H1 (cell line): ENCODE results near the gene FBXO30. TPM values are rescaled to one million over a fixed set of nuclear protein-coding genes. Genes with fewer than 3 reads are reported as not detected.

Experiments
- CTCF ChIA-PET: fragments of 300-600 bp; sonication (Branson Sonifier 250); formaldehyde crosslinking; loops from one replicate; lab custom pipeline; 2021; ENCODE audit not compliant: partially characterized antibody; lab: Charles Lee
- POLR2A ChIA-PET: fragments of 300-600 bp; sonication (Branson Sonifier 250); formaldehyde crosslinking; loops from one replicate; lab custom pipeline; 2021; ENCODE audit warnings: inconsistent platforms; ENCODE audit not compliant: partially characterized antibody; lab: Charles Lee
- DNase-seq, 2 experiments: peaks; one replicate each; pipeline versions ENCODE4 v3.0.0 to v3.0.0-alpha.2; 2010 to 2022; ENCODE audit warnings: low spot score in 2 of 2, low read depth in 1 of 2, mixed read lengths in 1 of 2
- FAIRE-seq: peaks from 2 replicates; lab custom pipeline; 2011; peaks lifted over from hg19 to GRCh38; lab: Jason Lieb, UNC
- H2AFZ ChIP-seq: 2 replicates; pipeline ENCODE4 v1.8.1; 2012; ENCODE audit warnings: low read length, inconsistent platforms
- H2AK5ac ChIP-seq: 2 replicates; pipeline ENCODE4 v1.6.1; 2013; ENCODE audit warnings: low read depth, low read length
- H2BK120ac ChIP-seq: replicated peaks from 2 replicates; pipeline ENCODE3; 2013; ENCODE audit warnings: low read depth, low read length, inconsistent platforms
- H2BK12ac ChIP-seq: 2 replicates; pipeline ENCODE4 v1.6.1; 2013; ENCODE audit warnings: low read depth, low read length
- H2BK15ac ChIP-seq: 2 replicates; pipeline ENCODE4 v1.6.1; 2013; ENCODE audit warnings: low read length
- H2BK20ac ChIP-seq: 2 replicates; pipeline ENCODE4 v1.6.1; 2013; ENCODE audit warnings: low read length
- H2BK5ac ChIP-seq: 2 replicates; pipeline ENCODE4 v1.6.1; 2013; ENCODE audit warnings: low read depth, low read length
- H3K14ac ChIP-seq: 2 replicates; pipeline ENCODE4 v1.6.1; 2013; ENCODE audit warnings: inconsistent platforms; ENCODE audit not compliant: insufficient read length
- H3K18ac ChIP-seq: 2 replicates; pipeline ENCODE4 v1.6.1; 2013; ENCODE audit warnings: low read length; ENCODE audit errors: extremely low read depth
- H3K23ac ChIP-seq: 2 replicates; pipeline ENCODE4 v1.6.1; 2013; ENCODE audit warnings: inconsistent platforms; ENCODE audit not compliant: insufficient read length
- H3K23me2 ChIP-seq: 2 replicates; pipeline ENCODE4 v1.6.1; 2013; ENCODE audit warnings: low read depth, low read length
- H3K27ac ChIP-seq: 2 replicates; pipeline ENCODE4 v1.6.1; 2011; ENCODE audit warnings: low read depth, low read length, inconsistent platforms
- H3K27me3 ChIP-seq, 4 experiments: replicated peaks in 1 of 4; 1 replicate in 1 of 4; 2 replicates in 3 of 4; pipeline versions ENCODE4 v1.6.1 to v1.8.1; 2011 to 2013; ENCODE audit warnings: low read length in 3 of 4, mild to moderate bottlenecking in 3 of 4, inconsistent platforms in 2 of 4, mixed read lengths in 2 of 4, moderate library complexity in 1 of 4; ENCODE audit not compliant: control insufficient read depth in 3 of 4, insufficient read depth in 3 of 4; ENCODE audit errors: extremely low read depth in 1 of 4
- H3K36me3 ChIP-seq, 4 experiments: 2 replicates each; pipeline versions ENCODE4 v1.6.1 to v1.8.1; 2011 to 2013; ENCODE audit warnings: mild to moderate bottlenecking in 4 of 4, low read length in 3 of 4, moderate library complexity in 2 of 4, control low read depth in 1 of 4, inconsistent platforms in 1 of 4; ENCODE audit not compliant: insufficient read depth in 4 of 4, control insufficient read depth in 2 of 4
- H3K4ac ChIP-seq: replicated peaks from 2 replicates; pipeline ENCODE3; 2013; ENCODE audit warnings: low read length, low read depth, mixed read lengths, inconsistent platforms; ENCODE audit not compliant: insufficient read length
- H3K4me1 ChIP-seq, 4 experiments: replicated peaks in 1 of 4; 1 replicate in 1 of 4; 2 replicates in 3 of 4; pipeline versions ENCODE4 v1.6.1 to v1.8.1; 2011 to 2013; ENCODE audit warnings: low read length in 3 of 4, inconsistent platforms in 2 of 4, mixed read lengths in 1 of 4; ENCODE audit not compliant: insufficient read depth in 4 of 4, control insufficient read depth in 3 of 4
- H3K4me2 ChIP-seq, 2 experiments: 2 replicates each; pipeline versions ENCODE4 v1.6.1 to v1.8.1; 2011 to 2013; ENCODE audit warnings: low read depth in 2 of 2, low read length in 2 of 2, control low read depth in 1 of 2, inconsistent platforms in 1 of 2, mild to moderate bottlenecking in 1 of 2; ENCODE audit not compliant: insufficient read depth in 1 of 2
- H3K4me3 ChIP-seq, 4 experiments: fragments of 200-600, 300-600 bp in 1 of 4; sonication (generic), shearing (Covaris generic), sonication (Bioruptor Twin) in 1 of 4; 2 replicates each; pipeline versions ENCODE4 v1.5.1 to v1.8.1; 2011 to 2016; ENCODE audit warnings: low read length in 4 of 4, low read depth in 3 of 4, control low read depth in 2 of 4, inconsistent platforms in 2 of 4, mild to moderate bottlenecking in 2 of 4, mixed read lengths in 1 of 4, moderate library complexity in 1 of 4; ENCODE audit not compliant: insufficient read depth in 2 of 4; ENCODE audit errors: extremely low read depth in 1 of 4
- H3K56ac ChIP-seq: replicated peaks from 2 replicates; pipeline ENCODE3; 2013; ENCODE audit warnings: low read depth, mild to moderate bottlenecking, mixed read lengths, low read length, inconsistent platforms; ENCODE audit not compliant: insufficient read length
- H3K79me1 ChIP-seq: 2 replicates; pipeline ENCODE4 v1.6.1; 2013; ENCODE audit warnings: low read depth, low read length, control low read depth
- H3K79me2 ChIP-seq, 2 experiments: 2 replicates each; pipeline versions ENCODE4 v1.6.1 to v1.8.1; 2012 to 2013; ENCODE audit warnings: low read length in 2 of 2, mild to moderate bottlenecking in 2 of 2, inconsistent platforms in 1 of 2; ENCODE audit not compliant: insufficient read depth in 2 of 2, control insufficient read depth in 1 of 2
- H3K9ac ChIP-seq, 4 experiments: replicated peaks in 1 of 4; 1 replicate in 1 of 4; 2 replicates in 3 of 4; pipeline versions ENCODE4 v1.6.1 to v1.8.1; 2011 to 2013; ENCODE audit warnings: low read depth in 3 of 4, low read length in 3 of 4, control low read depth in 2 of 4, mild to moderate bottlenecking in 2 of 4, moderate library complexity in 2 of 4, inconsistent platforms in 1 of 4; ENCODE audit errors: extremely low read depth in 1 of 4
- H3K9me3 ChIP-seq, 2 experiments: 2 replicates each; pipeline versions ENCODE4 v1.6.1 to v1.8.1; 2012 to 2013; ENCODE audit warnings: mild to moderate bottlenecking in 2 of 2, moderate library complexity in 2 of 2, control low read depth in 1 of 2, inconsistent platforms in 1 of 2, low read depth in 1 of 2, low read length in 1 of 2, mixed read lengths in 1 of 2; ENCODE audit not compliant: insufficient read depth in 2 of 2
- H4K20me1 ChIP-seq, 2 experiments: replicated peaks in 1 of 2; 2 replicates each; pipeline versions ENCODE3 to v1.8.1; 2011 to 2013; ENCODE audit warnings: inconsistent platforms in 2 of 2, low read length in 2 of 2, mild to moderate bottlenecking in 1 of 2; ENCODE audit not compliant: insufficient read depth in 2 of 2, control insufficient read depth in 1 of 2
- H4K5ac ChIP-seq: 2 replicates; pipeline ENCODE4 v1.6.1; 2013; ENCODE audit warnings: low read length, low read depth, mixed read lengths, inconsistent platforms; ENCODE audit not compliant: insufficient read length
- H4K8ac ChIP-seq: 2 replicates; pipeline ENCODE4 v1.8.0; 2013; ENCODE audit warnings: mild to moderate bottlenecking, moderate library complexity, low read length, inconsistent platforms; ENCODE audit not compliant: insufficient read depth; ENCODE audit errors: extremely low read depth
- H4K91ac ChIP-seq: replicated peaks from 2 replicates; pipeline ENCODE3; 2013; ENCODE audit warnings: low read length, mixed read lengths, inconsistent platforms; ENCODE audit not compliant: insufficient read length
- FOSL1 ChIP-seq: IDR thresholded peaks from 2 replicates; pipeline ENCODE4 v1.6.1; 2011; ENCODE audit warnings: mild to moderate bottlenecking, low read depth, low read length, moderate library complexity; ENCODE audit not compliant: insufficient read depth
- KDM1A ChIP-seq: fragments of 200-600, 300-600 bp; sonication (generic); IDR thresholded peaks from 2 replicates; pipeline ENCODE4 v1.7.1; 2016; ENCODE audit warnings: mild to moderate bottlenecking, low read length, borderline replicate concordance
- PHF8 ChIP-seq: fragments of 200-600 bp; sonication (generic); conservative IDR thresholded peaks from 2 replicates; pipeline ENCODE4 v1.7.1; 2012; ENCODE audit warnings: low read depth, mild to moderate bottlenecking, inconsistent platforms, low read length, moderate library complexity
- SAP30 ChIP-seq: fragments of 300-600 bp; sonication (generic); IDR thresholded peaks from 2 replicates; pipeline ENCODE4 v1.7.1; 2012; ENCODE audit warnings: low read length, moderate library complexity, mild to moderate bottlenecking, inconsistent platforms; ENCODE audit not compliant: insufficient read depth, insufficient replicate concordance
- SIX5 ChIP-seq: IDR thresholded peaks from 2 replicates; pipeline ENCODE4 v1.6.1; 2011; ENCODE audit warnings: mild to moderate bottlenecking, low read depth, low read length
- TAF7 ChIP-seq: optimal IDR thresholded peaks from 2 replicates; pipeline ENCODE3; 2011; ENCODE audit warnings: low read depth, mild to moderate bottlenecking, inconsistent platforms, low read length, moderate library complexity, borderline replicate concordance
- WGBS, 2 experiments: shearing (Covaris generic) in 1 of 2; methylation state at CpG; one replicate each; pipeline versions ENCODE4 v1.1.6 to v1.1.7; 2013 to 2015; ENCODE audit warnings: low lambda C conversion rate in 2 of 2, mixed read lengths in 2 of 2, inconsistent platforms in 1 of 2, low coverage in 1 of 2, missing lambda C conversion rate in 1 of 2; ENCODE audit not compliant: insufficient replicate concordance in 2 of 2, insufficient coverage in 1 of 2, insufficient read length in 1 of 2; ENCODE audit errors: extremely low coverage in 1 of 2, missing lambda C conversion rate in 1 of 2; 5-methylcytosine and 5-hydroxymethylcytosine counted together
- polyA plus RNA-seq, 7 experiments: library from polyadenylated mRNA; depleted of rRNA in 3 of 7; stranded (reverse) in 5 of 7; unstranded in 2 of 7; fragments of >200 nt in 5 of 7; fragments of 200-250 nt in 2 of 7; gene quantifications; 1 replicate in 5 of 7; 2 replicates in 1 of 7; 4 replicates in 1 of 7; pipeline versions ENCODE4 v1.2.1 to v1.2.3, GENCODE V29; 2011 to 2013; ENCODE audit warnings: missing spikeins in 2 of 7, mixed read lengths in 2 of 7
- total RNA-seq: library from RNA; stranded (reverse); fragmentation: NEBNext Ultra II Directional; extraction: Animal tissue kit (Norgen Biotek cat#: 25700); gene quantifications from 2 replicates; pipeline ENCODE4 v1.2.1, GENCODE V29; 2021
- TF ChIP-seq, protein P1 (sequence below): IDR thresholded peaks from 2 replicates; pipeline ENCODE4 v1.6.1; 2012; ENCODE audit warnings: low read length, inconsistent platforms
- TF ChIP-seq, protein P2 (sequence below): IDR thresholded peaks from 2 replicates; pipeline ENCODE4 v1.6.1; 2011; ENCODE audit warnings: low read depth, mild to moderate bottlenecking, low read length; ENCODE audit not compliant: insufficient read depth

Gene FBXO30
- total and polyA plus RNA-seq, 2 of the 8 experiments (the other 6 are each of a cell fraction or from before 2014, with no cell fraction given) = 3.9 to 18.3 TPM

DNA sequence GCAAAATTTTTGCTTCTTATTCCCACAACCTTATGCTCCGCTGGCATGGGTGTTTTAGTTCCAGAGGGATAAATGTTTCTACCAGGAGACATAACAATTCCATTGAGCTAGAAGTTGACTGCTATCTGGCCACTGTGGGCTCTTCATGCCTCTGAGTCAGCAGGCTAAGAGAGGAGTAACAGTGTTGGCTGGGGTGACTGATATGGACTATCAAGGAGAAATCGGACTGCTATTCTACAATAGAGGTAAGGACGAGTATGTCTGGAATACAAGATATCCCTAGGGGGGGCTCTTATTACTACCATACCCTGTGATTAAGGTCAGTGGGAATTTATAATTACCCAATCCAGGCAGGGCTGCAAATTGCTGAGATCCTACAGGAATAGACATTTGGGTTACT is 26.9 kb downstream of the FBXO30 start:
- Histone ChIP-seq H3K56ac (no peak overlapping the region), H3K79me1 (no peaks in the 10 kb centered on the region), H3K9me3 (peaks cover 18 to 20% of the 10 kb centered on the region in 2 experiments), H4K20me1 (no peaks in the 10 kb centered on the region), H2AFZ (no peak overlapping the region), H4K8ac (no peak overlapping the region)
- no peak for FAIRE-seq
- TF ChIP-seq SAP30 (no peak), TAF7 (no peak), PHF8 (no peak), FOSL1 (no peak), SIX5 (no peak), KDM1A (no peak)
- TF ChIP-seq, protein P1, sequence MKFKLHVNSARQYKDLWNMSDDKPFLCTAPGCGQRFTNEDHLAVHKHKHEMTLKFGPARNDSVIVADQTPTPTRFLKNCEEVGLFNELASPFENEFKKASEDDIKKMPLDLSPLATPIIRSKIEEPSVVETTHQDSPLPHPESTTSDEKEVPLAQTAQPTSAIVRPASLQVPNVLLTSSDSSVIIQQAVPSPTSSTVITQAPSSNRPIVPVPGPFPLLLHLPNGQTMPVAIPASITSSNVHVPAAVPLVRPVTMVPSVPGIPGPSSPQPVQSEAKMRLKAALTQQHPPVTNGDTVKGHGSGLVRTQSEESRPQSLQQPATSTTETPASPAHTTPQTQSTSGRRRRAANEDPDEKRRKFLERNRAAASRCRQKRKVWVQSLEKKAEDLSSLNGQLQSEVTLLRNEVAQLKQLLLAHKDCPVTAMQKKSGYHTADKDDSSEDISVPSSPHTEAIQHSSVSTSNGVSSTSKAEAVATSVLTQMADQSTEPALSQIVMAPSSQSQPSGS = no peak
- TF ChIP-seq, protein P2, sequence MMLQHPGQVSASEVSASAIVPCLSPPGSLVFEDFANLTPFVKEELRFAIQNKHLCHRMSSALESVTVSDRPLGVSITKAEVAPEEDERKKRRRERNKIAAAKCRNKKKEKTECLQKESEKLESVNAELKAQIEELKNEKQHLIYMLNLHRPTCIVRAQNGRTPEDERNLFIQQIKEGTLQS = no peak
- TF ChIP-seq, all 59 proteins: peak for 0
- Histone ChIP-seq H2BK12ac (no peak overlapping the region), H3K36me3 (peaks cover 0 to 8% (median 3%) of the 10 kb centered on the region in 4 experiments; a peak in 3 of 8 replicates), H3K9ac (no peak overlapping the region), H3K4ac (no peak overlapping the region), H3K27ac (no peak overlapping the region), H2BK120ac (no peak overlapping the region), H3K18ac (no peak overlapping the region), H2BK5ac (no peak overlapping the region), H4K91ac (no peak overlapping the region), H4K5ac (no peak overlapping the region), H3K27me3 (no peaks in the 10 kb centered on the region), H2BK15ac (no peak overlapping the region), H2BK20ac (no peak overlapping the region), H3K79me2 (no peaks in the 10 kb centered on the region), H3K4me1 (no peaks in the 10 kb centered on the region), H3K14ac (no peak overlapping the region), H3K23me2 (no peaks in the 10 kb centered on the region), H3K23ac (no peak overlapping the region), H3K4me3 (no peak overlapping the region), H3K4me2 (no peak overlapping the region), H2AK5ac (no peak overlapping the region)
- DNase-seq = no peak
- 92% methylated on average over 3 of the region's 3 CpGs; no CpG with 5 or more reads in 1 of the 2 experiments for WGBS, 2 experiments
- ChIA-PET POLR2A (interaction anchor here (1.3 kb wide), 1 partner anchor 27 kb away, joined by 4 read pairs; the partner anchor contains the start of gene FBXO30), CTCF (no interaction called here)
